Body of pancreas (tissue), 4 donors: Measurements from ENCODE around the gene OSBPL6.

Source experiments
- POLR2A ChIP-seq, 3 donors: fragments of 450-650 bp; IDR thresholded peaks; one replicate each; pipeline ENCODE4 v1.6.1; 2016; ENCODE audit warnings: antibody characterized with exemption in 3 of 3, mild to moderate bottlenecking in 2 of 3
- TF ChIP-seq, protein P1 (sequence below), 7 experiments: fragments of 450-650 bp in 4 of 7; fragments of 200-600 bp in 3 of 7; sonication (generic) in 3 of 7; IDR thresholded peaks; one replicate each; pipeline ENCODE4 v1.5.1; 2016 to 2019; ENCODE audit warnings: antibody characterized with exemption in 7 of 7

DNA sequence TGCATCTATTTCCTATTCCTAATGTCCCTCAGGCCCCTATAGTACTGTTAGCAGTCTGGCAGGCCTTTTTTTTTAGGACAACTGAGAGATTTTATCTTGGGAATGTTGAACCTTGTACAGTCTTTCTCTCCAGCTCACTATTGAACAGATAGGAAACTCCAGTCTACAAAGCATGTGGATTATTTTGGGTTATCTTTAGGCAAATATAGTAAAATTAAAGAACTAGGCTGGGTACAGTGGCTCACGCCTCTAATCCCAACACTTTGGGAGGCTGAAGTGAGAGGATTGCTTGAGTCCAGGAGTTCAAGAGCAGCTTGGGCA is 102.7 kb downstream of the OSBPL6 start:
- TF ChIP-seq, protein P1, sequence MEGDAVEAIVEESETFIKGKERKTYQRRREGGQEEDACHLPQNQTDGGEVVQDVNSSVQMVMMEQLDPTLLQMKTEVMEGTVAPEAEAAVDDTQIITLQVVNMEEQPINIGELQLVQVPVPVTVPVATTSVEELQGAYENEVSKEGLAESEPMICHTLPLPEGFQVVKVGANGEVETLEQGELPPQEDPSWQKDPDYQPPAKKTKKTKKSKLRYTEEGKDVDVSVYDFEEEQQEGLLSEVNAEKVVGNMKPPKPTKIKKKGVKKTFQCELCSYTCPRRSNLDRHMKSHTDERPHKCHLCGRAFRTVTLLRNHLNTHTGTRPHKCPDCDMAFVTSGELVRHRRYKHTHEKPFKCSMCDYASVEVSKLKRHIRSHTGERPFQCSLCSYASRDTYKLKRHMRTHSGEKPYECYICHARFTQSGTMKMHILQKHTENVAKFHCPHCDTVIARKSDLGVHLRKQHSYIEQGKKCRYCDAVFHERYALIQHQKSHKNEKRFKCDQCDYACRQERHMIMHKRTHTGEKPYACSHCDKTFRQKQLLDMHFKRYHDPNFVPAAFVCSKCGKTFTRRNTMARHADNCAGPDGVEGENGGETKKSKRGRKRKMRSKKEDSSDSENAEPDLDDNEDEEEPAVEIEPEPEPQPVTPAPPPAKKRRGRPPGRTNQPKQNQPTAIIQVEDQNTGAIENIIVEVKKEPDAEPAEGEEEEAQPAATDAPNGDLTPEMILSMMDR (IDR thresholded peaks at IDR 0.05) = no peak
- no peak for TF ChIP-seq POLR2A (IDR thresholded peaks at IDR 0.05)
